A673 (cell line): ENCODE data around the gene SVBP.
A peak's percentile ranks its signal among the peaks of the same experiment; 100 is the strongest.

Experiments
- CTCF ChIP-seq: fragments of 300-800, 200-600 bp; sonication (generic); conservative IDR thresholded peaks from 2 replicates; pipeline ENCODE4 v1.5.1; 2017; ENCODE audit warnings: low read depth, mild to moderate bottlenecking, antibody characterized with exemption, low read length, moderate library complexity, mixed read lengths
- EZH2 ChIP-seq: fragments of 200-600 bp; sonication (generic); IDR thresholded peaks from 2 replicates; pipeline ENCODE4 v1.6.1; 2017; ENCODE audit warnings: borderline replicate concordance, low read depth, mild to moderate bottlenecking, mixed read lengths, antibody characterized with exemption, low read length; ENCODE audit not compliant: poor library complexity, severe bottlenecking

- TF ChIP-seq CTCF = 0 out of 2 replicates have a peak, but pooled peaks have one; percentile 11
- no peak for TF ChIP-seq EZH2
These were observed 58.1 kb downstream of the SVBP start for GRCh38 chr1:42759114-42759513.
